ENCODE results near the gene ADD2. TPM values are rescaled to one million over a fixed set of nuclear protein-coding genes. Genes with fewer than 3 reads are reported as not detected.

ADD2 gene
- total RNA-seq, 1 experiment from 2014 or later = 4.4 TPM

GRCh38 chr2:70717431-70718038 is 50.5 kb downstream of the ADD2 start:
- Histone ChIP-seq H3K27me3 (ENCODE audit: low read length) (peaks cover 59% of the 10 kb centered on the region), H3F3A (ENCODE audit: low read length, unreplicated experiment) (no peaks in the 10 kb centered on the region), H3K79me2 (ENCODE audit: low read length) (no peaks in the 10 kb centered on the region), H3K4me1 (ENCODE audit: insufficient read depth, low read length) (no peaks in the 10 kb centered on the region), H3K4me2 (ENCODE audit: low read length) (no peak overlapping the region), H2AFZ (ENCODE audit: low read length) (no peak overlapping the region), H3K9ac (ENCODE audit: low read length) (no peak overlapping the region), H3K9me3 (ENCODE audit: low read length) (no peaks in the 10 kb centered on the region), H4K20me1 (ENCODE audit: low read length) (no peaks in the 10 kb centered on the region), H3K9me2 (replicated peaks; ENCODE audit: low read length) (no peaks in the 10 kb centered on the region), H3K4me3 (ENCODE audit: low read length) (no peak overlapping the region), H3K27ac (ENCODE audit: low read length) (no peak overlapping the region), H3K36me3 (ENCODE audit: low read depth, low read length) (no peaks in the 10 kb centered on the region)
- BruUV-seq (replicated peaks) = no TSS peak
- ChIA-PET CTCF (no interaction called here), POLR2A (ENCODE audit: unreplicated experiment) (no interaction called here)
- ATAC-seq (no peak), DNase-seq (no peak)
- TF ChIP-seq, protein P1, sequence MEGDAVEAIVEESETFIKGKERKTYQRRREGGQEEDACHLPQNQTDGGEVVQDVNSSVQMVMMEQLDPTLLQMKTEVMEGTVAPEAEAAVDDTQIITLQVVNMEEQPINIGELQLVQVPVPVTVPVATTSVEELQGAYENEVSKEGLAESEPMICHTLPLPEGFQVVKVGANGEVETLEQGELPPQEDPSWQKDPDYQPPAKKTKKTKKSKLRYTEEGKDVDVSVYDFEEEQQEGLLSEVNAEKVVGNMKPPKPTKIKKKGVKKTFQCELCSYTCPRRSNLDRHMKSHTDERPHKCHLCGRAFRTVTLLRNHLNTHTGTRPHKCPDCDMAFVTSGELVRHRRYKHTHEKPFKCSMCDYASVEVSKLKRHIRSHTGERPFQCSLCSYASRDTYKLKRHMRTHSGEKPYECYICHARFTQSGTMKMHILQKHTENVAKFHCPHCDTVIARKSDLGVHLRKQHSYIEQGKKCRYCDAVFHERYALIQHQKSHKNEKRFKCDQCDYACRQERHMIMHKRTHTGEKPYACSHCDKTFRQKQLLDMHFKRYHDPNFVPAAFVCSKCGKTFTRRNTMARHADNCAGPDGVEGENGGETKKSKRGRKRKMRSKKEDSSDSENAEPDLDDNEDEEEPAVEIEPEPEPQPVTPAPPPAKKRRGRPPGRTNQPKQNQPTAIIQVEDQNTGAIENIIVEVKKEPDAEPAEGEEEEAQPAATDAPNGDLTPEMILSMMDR (conservative IDR thresholded peaks at IDR 0.05; ENCODE audit: low read depth, low read length) = no peak
- no peak for TF ChIP-seq EZH2phosphoT487 (IDR thresholded peaks at IDR 0.05; ENCODE audit: borderline replicate concordance, low read length)
- TF ChIP-seq EZH2 (IDR thresholded peaks at IDR 0.05; ENCODE audit: low read length, unreplicated experiment) = no peak
- intact Hi-C loops (cut with micrococcal nuclease) = no loop called here

DNA sequence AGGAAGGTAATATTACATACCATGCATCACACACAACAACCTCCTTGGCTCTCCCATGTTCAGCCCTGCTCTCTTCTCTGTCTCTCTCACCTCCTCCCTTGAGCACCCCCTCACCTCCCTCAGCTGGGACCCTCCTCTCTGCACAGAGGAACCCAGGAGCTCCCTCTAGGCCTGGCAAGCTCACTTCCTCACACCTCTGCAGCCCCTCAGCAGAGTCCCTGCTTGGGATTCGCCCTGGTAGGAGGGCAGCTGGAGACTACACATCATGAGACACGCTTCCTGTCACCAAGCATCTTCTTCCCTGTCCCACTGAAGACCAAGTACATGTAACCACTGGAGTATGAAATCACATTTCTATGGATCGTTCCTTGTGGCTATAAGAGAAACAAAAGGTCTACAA is 51.0 kb downstream of the ADD2 start:
- Histone ChIP-seq H2AFZ (ENCODE audit: low read length) (no peak overlapping the region), H3K27me3 (ENCODE audit: low read length) (peaks cover 59% of the 10 kb centered on the region), H3K9me3 (ENCODE audit: low read length) (no peaks in the 10 kb centered on the region), H3K4me1 (ENCODE audit: insufficient read depth, low read length) (no peaks in the 10 kb centered on the region), H3K27ac (ENCODE audit: low read length) (no peak overlapping the region), H3F3A (ENCODE audit: low read length, unreplicated experiment) (no peaks in the 10 kb centered on the region), H3K79me2 (ENCODE audit: low read length) (no peaks in the 10 kb centered on the region), H4K20me1 (ENCODE audit: low read length) (no peaks in the 10 kb centered on the region), H3K4me2 (ENCODE audit: low read length) (no peak overlapping the region), H3K9ac (ENCODE audit: low read length) (no peak overlapping the region), H3K9me2 (replicated peaks; ENCODE audit: low read length) (no peaks in the 10 kb centered on the region), H3K4me3 (ENCODE audit: low read length) (no peak overlapping the region), H3K36me3 (ENCODE audit: low read depth, low read length) (no peaks in the 10 kb centered on the region)
- TF ChIP-seq EZH2 (IDR thresholded peaks at IDR 0.05; ENCODE audit: low read length, unreplicated experiment) (no peak), EZH2phosphoT487 (IDR thresholded peaks at IDR 0.05; ENCODE audit: borderline replicate concordance, low read length) (no peak)
- TF ChIP-seq, protein P1 (conservative IDR thresholded peaks at IDR 0.05; ENCODE audit: low read depth, low read length) = no peak
- intact Hi-C loops (cut with micrococcal nuclease) = no loop called here
- ChIA-PET CTCF (no interaction called here), POLR2A (ENCODE audit: unreplicated experiment) (no interaction called here)
- BruUV-seq (replicated peaks) = no TSS peak
- no peak for DNase-seq
- no peak for ATAC-seq

GRCh38 chr2:70716131-70716743 is 51.8 kb downstream of the ADD2 start:
- Histone ChIP-seq H3K4me3 (ENCODE audit: low read length) (no peak overlapping the region), H3F3A (ENCODE audit: low read length, unreplicated experiment) (no peaks in the 10 kb centered on the region), H3K9ac (ENCODE audit: low read length) (no peak overlapping the region), H3K9me2 (replicated peaks; ENCODE audit: low read length) (no peaks in the 10 kb centered on the region), H3K27me3 (ENCODE audit: low read length) (peaks cover 59% of the 10 kb centered on the region), H3K79me2 (ENCODE audit: low read length) (no peaks in the 10 kb centered on the region), H3K4me1 (ENCODE audit: insufficient read depth, low read length) (no peaks in the 10 kb centered on the region), H3K36me3 (ENCODE audit: low read depth, low read length) (no peaks in the 10 kb centered on the region), H3K9me3 (ENCODE audit: low read length) (no peaks in the 10 kb centered on the region), H2AFZ (ENCODE audit: low read length) (no peak overlapping the region), H3K4me2 (ENCODE audit: low read length) (no peak overlapping the region), H4K20me1 (ENCODE audit: low read length) (no peaks in the 10 kb centered on the region), H3K27ac (ENCODE audit: low read length) (no peak overlapping the region)
- intact Hi-C loops (cut with micrococcal nuclease) = no loop called here
- CTCF ChIA-PET = no interaction called here
- BruUV-seq (replicated peaks) = no TSS peak
- DNase-seq (no peak), ATAC-seq (no peak)
- POLR2A ChIA-PET (ENCODE audit: unreplicated experiment) = no interaction called here
- TF ChIP-seq, protein P1 (conservative IDR thresholded peaks at IDR 0.05; ENCODE audit: low read depth, low read length) = no peak
- TF ChIP-seq EZH2 (IDR thresholded peaks at IDR 0.05; ENCODE audit: low read length, unreplicated experiment) = no peak
- TF ChIP-seq EZH2phosphoT487 (IDR thresholded peaks at IDR 0.05; ENCODE audit: borderline replicate concordance, low read length) = no peak

Measured in PC-3 (cell line).